GM18498 (cell line): ENCODE results near the gene PTF1A.

Source experiments
- ATAC-seq: cut with Tn5 transposase; IDR thresholded peaks from one replicate; pipeline ENCODE4 v1.9.1; 2021; ENCODE audit warnings: mild to moderate bottlenecking, moderate library complexity; ENCODE audit not compliant: unreplicated experiment

PTF1A gene

GRCh38 chr10:23186697-23187096 is 5.4 kb upstream of the PTF1A start:
- no peak for ATAC-seq

DNA sequence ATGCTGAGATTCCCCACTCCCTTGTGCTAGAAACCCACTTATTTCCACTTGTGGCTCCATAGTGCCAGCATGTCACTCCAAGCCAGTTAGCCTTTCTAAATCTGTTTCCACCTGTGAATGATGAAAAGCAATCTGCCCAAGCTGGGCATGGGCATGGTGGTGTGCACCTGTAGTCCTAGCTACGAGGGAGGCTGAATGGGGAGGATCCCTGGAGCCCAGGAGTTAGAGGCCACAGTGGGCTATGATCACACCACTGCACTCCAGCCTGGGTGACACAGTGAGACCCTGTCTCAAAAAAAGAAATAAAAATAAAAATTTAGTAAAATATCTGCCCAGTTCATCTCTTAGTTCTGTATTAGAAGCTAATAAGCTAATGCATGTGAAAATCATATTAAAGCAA is 5.0 kb upstream of the PTF1A start:
- no peak for ATAC-seq

GRCh38 chr10:23189024-23189423 is 3.1 kb upstream of the PTF1A start:
- ATAC-seq = no peak

- ATAC-seq = no peak
Observed at GRCh38 chr10:23190872-23191763, 994 bp upstream of the PTF1A start.

DNA sequence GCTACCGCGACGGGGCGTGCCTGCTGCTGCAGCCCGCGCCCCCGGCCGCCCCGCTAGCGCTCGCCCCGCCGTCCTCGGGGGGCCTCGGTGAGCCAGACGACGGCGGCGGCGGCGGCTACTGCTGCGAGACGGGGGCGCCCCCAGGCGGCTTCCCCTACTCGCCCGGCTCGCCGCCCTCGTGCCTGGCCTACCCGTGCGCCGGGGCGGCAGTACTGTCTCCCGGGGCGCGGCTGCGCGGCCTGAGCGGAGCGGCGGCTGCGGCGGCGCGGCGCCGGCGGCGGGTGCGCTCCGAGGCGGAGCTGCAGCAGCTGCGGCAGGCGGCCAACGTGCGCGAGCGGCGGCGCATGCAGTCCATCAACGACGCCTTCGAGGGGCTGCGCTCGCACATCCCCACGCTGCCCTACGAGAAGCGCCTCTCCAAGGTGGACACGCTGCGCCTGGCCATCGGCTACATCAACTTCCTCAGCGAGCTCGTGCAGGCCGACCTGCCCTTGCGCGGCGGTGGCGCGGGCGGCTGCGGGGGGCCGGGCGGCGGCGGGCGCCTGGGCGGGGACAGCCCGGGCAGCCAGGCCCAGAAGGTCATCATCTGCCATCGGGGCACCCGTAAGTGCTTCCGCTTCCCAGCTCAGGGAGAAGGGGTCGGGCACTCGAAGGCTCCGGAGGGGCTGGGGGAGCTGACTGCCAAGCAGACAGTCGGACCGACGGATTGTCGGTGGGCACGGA is 761 bp downstream of the PTF1A start:
- no peak for ATAC-seq

DNA sequence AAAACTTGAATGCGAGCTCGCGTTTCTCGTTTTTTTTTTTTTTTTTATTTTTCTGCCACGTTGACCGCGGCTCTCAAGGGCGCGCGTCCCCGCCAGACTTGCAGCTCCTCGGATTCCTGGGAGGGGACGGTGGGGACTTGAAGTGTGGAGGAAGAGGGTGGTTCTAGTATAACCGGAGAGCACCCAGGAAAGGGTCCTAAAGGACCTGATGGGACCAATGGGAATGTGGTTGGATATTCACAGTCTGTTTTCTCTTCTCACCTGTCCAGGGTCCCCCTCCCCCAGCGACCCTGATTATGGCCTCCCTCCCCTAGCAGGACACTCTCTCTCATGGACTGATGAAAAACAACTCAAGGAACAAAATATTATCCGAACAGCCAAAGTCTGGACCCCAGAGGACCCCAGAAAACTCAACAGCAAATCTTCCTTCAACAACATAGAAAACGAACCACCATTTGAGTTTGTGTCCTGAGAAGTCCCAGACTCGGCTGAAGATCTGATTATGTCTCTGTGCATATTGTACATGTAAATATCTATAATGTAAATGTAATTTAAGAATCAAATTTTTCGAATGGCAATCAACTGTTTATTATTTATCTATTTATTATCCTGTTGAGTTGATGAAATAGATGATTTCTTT is 1.4 kb downstream of the PTF1A start:
- no peak for ATAC-seq

DNA sequence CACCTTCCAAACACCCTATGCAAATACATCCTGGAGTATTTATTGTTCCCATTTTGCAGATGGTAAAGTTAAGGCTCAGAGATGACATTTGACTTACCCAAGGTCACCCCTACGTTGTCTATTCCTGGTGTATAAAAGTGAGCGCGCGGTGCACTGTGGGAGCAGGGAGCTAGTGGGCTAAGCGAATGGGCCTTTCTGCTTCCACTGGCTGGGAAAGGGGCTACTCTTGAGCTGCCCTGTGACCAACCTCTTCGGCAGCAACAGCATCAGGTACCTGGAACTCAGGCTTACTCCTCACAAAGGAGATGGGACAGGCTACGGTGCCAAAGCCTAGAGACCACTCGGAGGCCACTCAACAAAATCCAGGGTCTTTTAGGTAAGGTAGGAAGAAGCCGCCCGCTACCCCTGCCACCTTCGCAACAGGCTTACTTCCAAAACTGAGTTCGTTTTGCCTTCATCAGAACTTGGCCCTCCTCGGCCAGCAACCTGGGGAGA is 2.4 kb downstream of the PTF1A start:
- ATAC-seq = no peak

- ATAC-seq = no peak
Observed at GRCh38 chr10:23194966-23195845, 3.1 kb downstream of the PTF1A start.

- no peak for ATAC-seq
Observed at GRCh38 chr10:23195846-23196600, 3.9 kb downstream of the PTF1A start.

GRCh38 chr10:23196915-23197314 is 4.8 kb downstream of the PTF1A start:
- ATAC-seq = no peak

- no peak for ATAC-seq
Observed at GRCh38 chr10:23197416-23197861, 5.3 kb downstream of the PTF1A start.

- no peak for ATAC-seq
Observed at GRCh38 chr10:23198610-23198939, 6.5 kb downstream of the PTF1A start.

DNA sequence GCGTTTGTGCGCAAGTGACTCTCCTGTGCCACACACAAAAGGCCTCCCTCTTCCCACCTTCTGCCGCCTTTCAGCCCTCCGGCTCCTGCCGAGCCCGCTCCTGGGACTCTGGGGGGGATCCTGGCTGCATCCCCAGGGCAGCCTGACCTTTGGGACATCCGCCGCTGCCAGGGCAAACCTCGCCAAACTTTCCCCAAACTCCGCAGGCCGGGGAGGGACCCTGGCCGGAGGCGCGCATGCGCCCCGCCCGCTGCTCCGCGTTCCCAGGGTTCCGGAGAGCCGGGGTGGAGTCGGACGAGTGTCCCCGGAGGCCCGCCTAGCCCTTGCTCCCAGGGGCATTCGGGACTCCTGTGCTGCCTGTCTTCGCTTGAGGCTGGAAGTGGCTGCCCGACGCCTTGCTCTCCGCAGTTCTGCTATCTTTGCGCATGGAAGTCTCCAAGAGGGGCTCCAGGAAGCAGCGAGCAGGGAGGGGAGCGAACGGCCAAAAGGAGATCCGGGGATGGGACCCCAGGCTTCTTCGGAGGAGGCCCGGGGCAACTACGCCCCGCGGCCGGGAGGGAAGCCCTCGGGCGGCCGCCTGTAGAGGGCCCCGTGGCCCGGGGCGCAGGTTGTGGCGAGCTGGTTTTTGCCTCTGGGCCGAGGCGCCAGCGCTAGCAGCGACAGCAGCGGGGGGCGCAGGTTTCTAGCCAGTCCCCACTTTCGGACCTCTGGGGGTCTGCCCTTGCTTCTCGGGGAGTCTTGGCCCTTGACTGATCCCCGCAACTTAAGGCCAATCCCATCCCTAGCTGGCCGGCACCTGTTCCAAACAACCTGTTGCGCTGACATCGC is 7.0 kb downstream of the PTF1A start:
- no peak for ATAC-seq

DNA sequence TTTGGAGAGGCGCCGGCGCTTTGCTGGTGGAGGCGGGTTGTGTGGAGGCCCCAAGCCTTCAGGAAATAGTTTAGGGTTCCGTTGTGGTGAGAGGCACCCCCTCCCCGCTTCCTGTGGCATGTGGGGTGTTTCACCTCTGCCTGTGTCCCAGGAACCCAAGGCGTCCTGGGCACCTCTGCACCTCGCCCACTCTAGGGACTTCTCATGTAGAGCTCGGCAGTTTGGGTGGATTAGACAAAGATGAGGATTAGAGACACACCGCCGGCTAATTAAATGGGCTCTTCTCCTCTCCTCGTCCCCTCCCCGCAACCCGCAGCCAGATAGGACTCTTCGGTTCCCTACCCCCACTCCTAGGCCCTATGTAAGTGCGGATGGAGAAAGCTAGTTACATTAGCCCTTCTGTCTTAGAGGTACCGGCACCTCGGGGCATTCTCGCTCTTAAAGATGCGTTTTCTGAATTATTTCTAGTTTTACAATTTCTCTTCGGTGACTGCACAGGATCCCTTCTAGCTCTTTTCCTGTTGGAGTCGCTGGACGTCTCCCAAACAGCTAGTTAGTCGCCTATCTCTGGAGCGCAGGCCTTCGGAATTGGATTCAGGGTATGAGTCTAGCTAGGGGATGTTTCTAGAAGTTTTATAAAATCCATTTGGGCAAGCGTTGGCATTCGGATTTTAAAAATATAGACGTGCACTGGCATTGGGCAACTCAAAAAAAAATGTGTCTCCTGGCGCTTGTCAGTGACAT is 7.8 kb downstream of the PTF1A start:
- ATAC-seq = no peak

- no peak for ATAC-seq
Observed at GRCh38 chr10:23200586-23200985, 8.5 kb downstream of the PTF1A start.

DNA sequence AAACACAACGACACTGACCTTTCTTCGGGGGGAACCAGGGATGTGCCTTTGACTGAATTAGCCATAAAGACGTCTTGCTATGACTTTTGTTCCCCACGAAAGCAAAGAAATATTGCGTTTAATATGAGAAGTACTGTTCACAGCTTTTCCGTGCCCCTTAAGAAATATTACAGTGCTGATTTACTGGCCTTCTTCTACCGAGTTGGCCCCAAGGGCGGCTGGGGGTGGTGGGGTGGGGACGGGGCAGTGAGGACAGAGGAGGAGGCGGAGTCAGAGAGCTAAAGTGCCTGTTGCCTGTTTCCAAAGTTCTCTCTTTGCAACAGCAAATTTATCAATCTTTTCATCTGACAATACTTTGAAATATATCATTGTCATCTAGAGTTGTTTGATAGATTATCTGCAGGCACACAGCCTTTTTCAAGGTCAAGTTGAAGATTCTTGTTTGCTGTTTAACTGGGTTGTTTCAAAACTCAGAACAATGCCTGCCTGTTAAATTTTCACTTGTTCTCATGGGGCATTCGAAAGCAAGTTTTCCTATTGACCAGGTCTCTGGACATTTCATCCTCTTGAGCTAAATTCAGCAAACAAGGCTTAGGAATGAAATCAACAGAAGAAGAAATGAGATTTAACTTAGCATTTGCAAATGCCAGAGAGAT is 9.0 kb downstream of the PTF1A start:
- no peak for ATAC-seq

GRCh38 chr10:23201837-23202236 is 9.7 kb downstream of the PTF1A start:
- no peak for ATAC-seq

- no peak for ATAC-seq
Observed at GRCh38 chr10:23202779-23203178, 10.7 kb downstream of the PTF1A start.
